ENCODE data around the gene AQP12B.

AQP12B gene

DNA sequence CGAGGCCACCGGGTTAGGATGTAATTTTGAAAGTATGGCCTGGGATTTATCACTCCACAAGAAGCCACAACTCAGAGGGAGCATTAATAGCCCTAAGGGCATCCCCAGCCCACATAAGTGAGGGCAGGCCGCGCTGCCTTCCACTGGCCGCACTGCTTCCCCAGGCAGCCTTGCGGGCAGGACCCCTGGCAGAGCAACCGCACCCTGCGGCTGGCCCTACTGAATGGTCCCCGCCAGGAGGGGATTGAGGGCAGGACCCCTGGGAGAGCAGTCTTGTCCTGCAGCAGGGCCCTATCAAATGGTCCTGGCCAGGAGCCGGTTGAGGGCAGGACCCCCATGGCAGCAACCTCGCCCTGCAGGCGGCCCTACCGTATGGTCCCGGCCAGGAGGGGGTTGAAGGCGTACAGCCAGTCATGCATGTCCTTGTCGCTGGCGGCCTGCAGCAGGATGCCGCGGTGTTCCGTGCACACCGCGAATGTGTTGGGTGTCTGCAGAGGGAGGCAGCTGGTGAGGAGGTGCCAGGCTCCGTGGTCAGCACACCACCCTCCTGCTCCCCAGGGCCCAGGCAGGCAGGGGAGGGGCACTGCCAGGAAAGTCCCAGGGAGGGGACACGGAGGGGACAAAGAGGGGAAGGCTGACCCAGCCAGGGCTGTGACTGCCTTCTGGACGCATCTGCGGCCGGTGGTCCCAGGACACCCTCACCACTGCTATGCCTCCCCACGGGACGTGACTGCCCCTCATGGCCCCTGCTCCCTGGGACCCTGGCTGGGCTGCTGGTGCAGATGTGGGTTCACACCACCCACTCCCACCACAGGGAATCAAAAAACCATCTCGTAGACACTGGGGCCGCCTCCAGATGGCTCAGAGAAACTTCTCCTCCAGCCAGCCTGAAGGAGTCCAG, 35.2 kb upstream of the AQP12B start:
- DNase-seq (ENCODE audit: low spot score) = no peak

DNA sequence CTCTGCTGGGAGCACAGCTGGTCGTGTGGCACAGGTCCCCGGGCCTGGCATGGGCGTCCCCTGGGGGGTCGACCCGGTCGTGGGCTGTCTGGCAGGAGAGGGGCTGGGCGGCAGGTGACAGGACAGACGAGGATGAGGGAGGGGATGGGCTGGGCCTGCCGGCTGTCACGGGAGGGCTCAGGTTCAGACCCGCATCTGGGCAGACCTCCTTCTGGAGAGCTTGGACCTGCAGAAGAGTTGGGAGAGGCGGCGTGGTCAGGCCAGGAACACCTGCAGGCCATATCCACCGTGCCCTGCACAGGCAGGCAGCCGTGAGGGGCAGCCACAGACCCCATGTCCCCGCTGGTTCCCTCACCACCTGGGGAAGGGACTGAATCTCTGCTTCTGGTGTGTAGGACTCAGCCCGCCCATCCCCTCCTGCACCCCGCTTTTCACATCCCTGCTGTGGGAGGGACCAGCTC, 34.5 kb upstream of the AQP12B start:
- no peak for DNase-seq (ENCODE audit: low spot score)

DNA sequence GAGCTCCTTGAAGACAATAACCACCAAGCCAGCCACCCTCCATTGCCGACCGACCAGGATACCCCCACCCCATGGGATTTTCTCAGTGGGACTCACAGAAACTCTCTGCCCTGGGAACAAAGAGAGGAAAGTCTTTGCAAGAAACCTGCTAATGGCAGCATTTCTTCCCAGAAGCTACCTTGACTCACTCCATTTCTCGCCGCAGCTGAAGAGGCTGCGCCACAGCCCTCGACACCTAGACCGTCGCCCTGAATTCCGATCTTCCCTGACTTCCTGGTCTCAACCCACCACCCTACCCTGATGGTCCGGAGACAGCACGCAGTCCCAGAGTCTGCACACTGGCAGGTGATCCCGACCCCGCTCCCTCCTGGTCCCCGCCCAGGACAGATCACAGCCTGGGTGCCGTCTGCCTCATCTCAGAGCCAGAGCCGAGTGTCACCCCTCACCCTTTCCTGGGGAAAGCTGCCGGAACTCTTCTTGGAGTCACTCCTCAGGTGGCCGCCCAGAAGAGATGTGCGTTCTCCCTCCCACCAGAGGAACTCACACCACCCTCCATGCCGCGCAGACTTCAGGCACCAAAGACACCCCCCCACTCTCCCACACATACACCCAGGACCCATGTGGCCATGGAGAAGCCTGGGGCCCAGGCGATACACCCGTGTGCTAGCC, 33.6 kb upstream of the AQP12B start:
- no peak for DNase-seq (ENCODE audit: low spot score)

DNA sequence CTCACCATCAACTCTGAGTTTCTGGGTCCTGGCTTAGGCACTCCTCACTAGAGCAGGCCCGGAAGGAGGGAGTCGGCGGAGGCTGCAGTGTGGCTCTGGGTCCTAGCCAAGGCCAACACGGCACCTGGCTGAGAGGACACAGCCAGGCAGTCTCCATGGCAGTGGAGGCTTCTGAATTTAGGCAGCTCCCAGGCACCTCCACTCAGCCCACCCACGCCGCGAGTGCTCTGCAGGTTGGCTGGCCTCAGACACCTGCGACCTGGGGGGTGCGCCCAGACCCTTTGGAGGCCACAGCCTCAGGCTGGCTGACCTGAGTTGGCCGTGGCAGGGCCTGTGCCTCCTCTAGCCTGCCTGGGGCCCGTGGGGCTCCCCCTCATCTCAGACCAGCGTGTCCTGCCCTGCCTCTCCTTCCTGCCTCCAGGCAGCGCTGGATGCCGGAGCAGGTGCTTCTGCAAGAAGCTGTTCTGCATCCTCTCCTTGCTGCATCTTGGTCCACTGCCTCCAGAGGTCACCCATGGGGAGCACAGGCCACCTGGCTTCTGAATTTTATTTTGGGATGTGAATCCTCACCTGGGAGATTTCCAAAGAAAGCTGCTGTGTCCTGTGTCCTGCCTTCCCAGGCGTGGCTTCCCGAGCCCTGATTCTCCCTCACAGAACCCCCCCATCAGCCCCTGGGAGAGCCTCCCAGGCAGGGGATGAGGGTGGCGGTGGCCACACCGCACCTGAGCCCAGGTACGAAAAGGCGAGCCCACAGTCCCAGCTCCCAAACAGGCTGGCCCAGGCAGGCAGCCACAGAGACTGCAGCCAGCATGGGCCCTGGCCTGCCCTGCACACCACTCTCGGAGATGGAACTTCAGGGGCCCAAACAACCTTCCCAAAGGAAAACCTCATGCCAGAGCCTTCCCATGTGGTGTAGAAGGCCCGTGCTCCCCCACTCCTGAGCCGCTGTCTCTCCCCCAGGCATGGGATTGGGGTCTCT, 32.4 kb upstream of the AQP12B start:
- DNase-seq (ENCODE audit: low spot score) = no peak

DNA sequence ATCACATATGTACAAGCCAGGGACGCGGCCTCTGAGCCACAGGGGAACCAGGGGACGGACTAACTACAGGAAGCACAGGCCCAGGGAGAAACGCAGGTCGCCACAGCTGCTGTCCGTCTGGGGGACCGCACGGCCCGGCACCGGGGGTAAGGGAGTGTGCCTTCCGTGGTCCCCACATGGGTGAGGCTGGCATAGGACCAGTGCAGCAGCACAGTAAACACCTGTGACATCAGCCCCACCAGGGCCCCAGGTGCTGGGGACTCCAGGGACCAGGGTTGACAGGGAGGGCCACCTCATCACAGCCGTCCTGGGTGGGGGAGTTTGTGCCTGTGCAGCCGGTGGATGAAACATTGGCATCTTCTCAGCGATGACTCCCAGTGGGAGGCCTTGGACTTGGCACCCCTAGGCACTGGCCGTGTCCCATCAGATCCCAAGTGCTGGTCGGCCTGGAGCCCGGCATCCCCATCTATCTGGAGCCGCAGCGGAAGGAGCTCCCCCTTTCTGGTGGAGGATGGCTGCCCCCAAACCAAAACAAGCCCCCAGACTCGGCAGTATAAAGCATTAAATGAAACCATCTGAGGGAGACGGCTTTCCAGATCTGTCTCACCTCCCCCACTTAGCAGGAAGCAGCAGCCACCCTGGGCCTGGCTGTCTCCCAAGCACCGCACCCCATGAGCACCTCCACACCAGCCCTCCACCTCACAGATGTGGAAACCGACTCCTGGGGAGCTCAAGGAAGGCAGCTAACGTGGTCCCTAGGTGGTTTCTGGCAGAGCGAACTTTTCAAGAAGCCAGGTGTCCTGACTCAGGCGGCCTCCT, 31.5 kb upstream of the AQP12B start:
- no peak for DNase-seq (ENCODE audit: low spot score)

DNA sequence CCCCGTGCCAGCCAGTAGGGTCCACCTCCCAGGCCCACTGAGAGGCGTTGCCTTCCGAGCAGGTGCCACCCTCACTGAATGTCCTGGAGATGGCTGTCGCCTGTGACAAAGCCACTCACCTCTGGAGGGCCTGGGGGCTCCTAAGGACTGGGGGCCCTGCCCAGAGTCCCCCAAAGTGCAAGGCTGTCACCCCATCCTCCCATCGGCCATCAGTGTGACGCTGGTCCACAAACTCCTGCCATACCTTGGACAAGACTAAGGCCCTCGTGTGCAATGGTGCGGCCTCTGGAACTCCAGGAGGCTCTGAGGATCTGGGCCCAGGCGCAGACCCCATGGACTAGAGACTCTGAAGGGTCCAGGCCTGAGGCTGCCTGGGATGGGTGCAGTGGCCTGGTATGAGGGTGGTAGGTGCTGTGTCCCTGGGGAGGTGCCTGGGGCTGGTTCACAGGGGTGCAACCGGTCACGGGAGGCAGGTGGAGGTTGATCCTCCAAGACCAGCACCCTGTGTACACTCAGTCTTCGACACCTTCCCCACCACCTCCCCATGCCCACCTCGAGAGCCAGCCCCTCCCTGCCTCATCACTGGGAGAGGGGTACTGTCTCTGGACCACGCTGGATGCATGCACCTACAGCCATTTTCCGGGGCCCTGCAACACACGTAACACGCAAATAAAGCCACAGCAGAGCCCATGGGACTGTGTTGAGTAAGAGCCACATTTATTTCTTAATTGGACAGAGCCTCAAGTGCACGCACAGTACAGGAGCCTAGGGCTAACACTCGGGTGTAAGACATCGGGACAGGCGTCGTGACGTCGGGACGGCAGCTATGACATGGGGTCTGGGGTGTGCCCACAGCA, 30.6 kb upstream of the AQP12B start:
- no peak for DNase-seq (ENCODE audit: low spot score)

DNA sequence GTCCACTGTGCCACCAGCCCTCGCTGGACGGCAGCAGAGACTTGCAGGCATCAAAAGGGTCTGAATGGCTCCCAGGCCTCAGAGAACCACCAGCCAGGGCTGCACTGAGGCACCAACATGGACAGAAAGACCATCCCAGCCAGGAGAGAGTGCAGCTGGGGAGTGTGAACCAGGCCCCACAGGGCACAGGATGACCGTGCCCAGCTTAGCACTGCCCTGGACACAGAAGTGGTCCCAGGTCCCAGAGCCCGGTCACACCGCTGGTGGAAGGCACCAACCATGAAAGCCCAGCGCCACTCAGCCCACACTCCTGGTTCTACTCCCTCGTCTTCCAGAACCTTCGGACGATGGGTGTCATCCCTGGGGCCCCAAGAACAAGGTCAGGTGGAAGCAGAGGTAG, 29.4 kb upstream of the AQP12B start:
- DNase-seq (ENCODE audit: low spot score) = no peak

DNA sequence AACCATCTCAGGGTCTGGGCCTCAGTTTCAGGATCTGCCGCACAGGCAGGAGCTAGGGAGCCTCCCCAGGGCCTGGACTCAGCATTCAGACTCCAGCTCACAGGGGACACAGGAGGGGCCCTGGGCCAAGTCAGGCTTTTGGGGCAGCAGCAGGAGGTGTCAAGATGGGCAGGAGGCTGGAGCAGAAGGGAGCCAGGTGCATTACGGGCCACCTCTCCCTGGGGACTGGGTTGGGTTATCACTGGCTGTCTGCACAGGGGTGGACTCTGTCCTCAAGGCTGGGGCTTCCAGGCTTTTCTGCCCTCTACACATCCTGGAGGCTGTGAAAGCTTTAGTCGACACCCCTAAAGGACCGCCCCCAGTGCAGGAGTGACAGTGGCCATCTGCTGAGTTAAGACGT, 29.0 kb upstream of the AQP12B start:
- no peak for DNase-seq (ENCODE audit: low spot score)

DNA sequence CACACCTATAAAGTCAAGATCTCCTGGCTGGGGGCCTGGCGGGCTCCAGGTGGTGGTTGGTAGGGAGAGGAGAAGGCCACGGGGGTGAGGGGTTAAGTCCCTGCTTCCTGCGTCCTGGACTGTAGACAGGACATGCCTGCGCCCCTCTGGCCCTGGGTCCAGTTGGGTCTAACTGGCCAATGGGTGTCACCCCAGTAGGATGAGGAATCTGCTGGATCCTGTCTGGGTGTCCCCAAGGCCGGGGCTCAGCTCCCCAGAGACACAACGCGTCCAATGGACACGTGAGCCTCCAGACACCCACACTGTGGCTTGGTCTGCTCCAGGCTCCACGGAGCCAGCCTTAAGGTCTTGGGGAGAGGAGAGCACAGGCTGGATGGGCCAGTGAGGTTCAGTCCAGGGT, 28.6 kb upstream of the AQP12B start:
- DNase-seq (ENCODE audit: low spot score) = no peak

DNA sequence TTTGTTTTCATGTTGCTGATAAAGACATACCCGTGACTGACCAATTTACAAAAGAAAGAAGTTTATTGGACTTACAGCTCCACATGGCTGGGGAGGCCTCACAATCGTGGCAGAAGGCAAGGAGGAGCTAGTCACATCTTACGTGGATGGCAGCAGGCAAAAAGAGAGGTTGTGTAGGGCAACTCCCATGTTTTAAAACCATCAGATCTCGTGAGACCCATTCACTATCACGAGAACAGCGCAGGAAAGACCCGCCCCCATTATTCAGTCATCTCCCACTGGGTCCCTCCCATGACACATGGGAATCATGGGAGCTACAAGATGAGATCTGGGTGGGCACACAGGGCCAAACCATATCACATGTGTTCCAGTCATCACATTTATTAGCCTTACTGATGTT, 25.8 kb upstream of the AQP12B start:
- DNase-seq (ENCODE audit: low spot score) = no peak

DNA sequence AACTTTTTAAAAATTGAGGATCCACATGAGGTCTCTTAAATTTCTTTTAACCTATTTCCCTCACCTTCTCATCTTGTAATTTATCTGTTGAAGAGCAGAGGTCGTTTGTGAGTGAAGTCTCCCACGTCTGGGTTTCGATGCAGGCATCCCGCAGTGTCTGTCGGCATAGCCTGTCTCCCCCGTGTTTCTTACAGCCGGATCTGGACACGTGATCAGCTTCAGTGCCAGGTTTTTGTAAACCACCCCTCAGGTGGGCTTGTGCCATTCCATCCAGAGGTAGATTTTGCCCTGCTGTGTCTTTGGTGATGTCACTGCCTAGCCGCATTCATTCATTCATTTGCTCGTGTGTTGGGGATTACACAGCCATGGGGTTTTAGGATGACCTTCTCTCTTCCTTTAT, 25.1 kb upstream of the AQP12B start:
- no peak for DNase-seq (ENCODE audit: low spot score)

DNA sequence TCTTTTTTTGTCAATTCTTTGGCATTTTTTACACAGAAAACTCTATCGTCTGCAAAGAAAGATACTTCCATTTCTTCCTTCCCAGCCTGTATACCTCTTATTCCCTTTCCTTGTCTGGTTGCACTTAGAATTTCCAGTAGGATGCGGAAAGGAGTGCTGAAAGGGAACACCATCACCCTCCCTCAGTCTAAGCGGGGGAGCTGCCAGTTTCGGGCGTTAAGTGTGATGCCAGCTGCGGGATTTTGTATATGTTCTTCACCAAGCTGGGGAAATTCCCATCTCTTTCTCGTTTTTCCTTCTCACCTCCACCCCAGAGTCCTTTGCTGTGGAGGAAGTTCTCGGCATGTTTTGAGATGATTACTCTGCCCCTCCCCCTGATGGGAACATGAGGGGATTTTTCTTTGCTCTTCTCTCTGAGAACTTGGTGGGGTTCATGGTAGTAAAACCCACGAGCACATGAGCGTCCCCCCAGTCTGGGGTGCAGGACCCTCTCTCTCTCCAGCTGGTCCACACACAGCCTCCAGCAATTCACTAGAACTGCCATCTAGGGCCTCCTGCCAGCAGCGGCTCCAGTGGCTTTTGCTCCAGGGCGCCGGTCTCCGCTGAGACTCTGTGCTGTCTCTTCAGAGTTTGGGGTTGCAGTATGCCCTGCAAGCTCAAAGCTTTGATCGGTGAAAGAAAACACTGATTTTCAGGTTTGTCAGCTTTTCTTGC, 24.5 kb upstream of the AQP12B start:
- DNase-seq (ENCODE audit: low spot score) = no peak

DNA sequence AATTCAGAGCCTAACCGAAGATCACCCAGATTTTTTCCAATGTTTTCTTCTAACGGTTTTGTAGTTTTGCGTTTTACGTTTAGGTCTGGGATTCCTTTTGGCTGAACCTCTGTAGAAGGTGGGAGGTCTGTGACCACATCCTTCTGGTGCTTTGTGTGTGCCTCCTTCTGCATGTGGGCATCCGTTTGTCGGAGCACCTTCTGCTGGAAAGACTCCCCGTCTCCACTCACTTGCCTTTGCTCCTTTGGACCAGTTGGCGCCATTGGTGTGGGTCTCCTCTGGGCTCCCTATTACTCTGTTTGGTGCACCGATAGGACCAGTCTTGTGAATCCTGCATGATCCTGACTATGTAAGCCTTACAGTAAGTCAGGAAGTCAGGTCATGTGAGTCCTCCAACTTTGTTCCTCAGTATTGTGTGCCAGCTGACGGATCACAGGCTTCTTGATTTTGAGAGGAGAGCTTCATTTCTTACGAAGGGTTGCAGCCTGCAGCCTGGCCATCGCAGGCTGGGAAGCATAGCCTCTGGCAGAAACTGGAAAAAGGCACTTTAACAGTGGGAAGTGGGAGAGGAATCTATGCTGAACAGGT, 22.6 kb upstream of the AQP12B start:
- DNase-seq (ENCODE audit: low spot score) = no peak

DNA sequence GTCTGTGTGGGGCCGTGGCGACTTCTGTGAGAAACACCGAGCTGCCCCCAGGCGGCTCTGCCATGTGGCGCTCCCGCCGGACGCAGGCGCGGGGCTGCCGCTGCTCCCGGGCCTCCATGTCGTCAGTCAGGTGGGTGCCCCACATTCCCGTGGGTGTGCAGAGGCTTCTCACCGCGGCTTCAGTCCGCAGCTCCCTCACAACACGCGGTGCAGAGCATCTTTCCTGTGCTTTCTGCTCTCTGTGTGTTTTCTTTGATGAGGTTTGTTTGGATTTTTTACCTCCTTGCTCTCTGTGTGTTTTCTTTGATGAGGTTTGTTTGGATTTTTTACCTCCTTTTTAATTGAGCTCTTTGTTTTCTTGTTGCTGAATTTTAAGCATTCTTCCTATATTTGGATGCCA, 22.0 kb upstream of the AQP12B start:
- no peak for DNase-seq (ENCODE audit: low spot score)

DNA sequence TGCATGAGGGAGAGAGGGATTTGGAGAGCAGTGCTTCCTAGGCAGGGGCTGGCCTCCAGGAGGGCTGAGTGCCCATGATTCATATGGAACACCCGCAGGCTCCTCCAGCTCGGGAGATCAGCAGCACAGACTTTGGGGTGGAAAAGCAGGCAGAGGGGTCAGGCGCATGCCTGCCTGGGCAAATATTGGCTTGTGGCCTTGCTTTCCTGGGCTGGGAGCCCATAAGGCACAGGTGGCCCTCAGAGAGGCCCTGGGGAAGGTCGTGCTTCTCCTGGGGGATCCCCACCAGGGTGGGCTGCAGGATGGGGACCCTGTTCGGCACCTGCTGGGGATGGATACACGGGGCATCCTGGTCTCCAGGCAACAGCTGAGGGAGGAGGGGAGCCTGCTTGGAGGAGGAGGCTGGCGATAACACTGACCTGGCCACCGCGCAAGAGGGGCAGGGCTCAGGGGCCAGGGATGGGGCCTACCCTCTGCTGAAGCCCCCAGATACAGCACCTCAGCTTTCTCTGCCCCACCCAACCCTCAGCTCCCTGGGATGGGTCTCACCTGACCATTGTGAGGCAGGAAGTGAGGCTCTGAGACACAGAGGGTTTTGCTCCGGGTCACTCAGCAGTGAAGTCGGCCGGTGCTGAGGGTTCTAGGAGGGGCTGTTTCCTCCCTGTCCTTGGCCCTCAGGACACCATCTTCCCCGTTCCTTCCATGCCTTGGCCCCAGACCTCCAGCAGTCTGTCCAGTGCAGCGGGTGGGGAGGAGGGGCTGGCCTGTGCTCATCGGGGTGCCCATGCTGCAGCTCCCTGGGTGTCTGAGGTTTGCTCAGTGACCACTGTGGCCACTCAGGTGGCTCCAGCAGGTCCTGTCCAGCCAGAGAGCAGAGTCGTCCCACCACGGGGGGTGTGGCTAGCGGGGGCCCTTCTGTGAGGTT, 21.0 kb upstream of the AQP12B start:
- DNase-seq (ENCODE audit: low spot score) = no peak

DNA sequence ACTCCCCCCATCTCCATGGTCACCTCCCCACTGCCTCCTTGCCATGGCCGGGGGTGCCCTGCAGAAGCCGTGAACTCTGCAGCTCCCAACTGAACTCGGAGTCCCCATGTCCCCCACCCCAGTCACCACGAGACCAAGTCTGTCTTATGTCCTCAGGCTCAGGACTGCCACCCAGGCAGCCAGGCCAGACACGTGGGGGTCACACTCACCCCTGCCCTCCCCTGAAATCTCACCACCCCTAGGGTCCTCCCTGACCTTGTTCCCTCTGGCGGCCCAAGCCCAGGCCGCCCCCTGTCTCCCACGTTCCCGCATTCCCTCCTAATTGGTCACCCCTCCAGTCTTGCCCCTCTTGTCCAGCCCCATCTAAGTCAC, 19.9 kb upstream of the AQP12B start:
- DNase-seq (ENCODE audit: low spot score) = no peak

DNA sequence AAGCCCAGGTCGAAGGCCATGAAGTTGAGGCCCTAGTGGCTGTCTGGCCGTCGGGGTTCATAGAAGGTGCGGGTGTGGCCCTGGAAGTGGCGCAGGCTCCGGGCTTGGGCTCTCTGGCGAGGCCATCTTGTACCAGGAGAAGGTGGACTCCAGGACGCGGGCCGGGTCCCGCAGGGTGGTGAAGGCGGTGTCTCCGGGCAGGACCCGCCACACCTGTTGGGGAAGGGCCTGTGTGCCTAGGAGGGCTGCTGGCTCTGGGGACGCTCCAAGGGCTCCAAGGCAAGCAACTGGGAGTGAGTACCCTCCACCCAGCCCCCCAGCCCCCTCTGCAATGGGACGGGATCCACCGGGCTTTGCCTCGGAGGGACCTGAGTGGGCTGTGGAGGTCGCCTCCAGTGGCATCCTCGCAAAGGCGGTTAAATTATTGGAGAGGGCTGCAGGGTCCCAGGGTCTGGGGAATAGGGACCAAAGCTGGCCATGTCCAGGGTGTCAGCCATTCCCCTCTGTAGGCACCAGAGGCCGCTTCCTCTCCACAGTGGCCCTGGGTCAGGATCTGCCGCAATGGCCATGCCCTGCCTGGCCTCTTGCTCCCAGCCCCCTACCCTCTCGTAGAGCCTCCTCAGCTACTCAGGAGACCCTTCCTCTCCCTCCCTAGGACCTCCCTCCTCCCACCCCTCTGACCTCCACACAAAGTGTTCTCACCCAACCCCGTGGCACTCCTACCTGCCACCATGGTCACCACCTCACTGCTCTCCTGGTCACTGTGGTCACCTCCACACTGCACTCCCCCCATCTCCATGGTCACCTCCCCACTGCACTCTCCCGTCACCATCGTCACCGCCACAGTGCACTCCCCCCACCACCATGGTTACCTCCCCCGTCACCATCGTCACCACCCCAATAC, 19.3 kb upstream of the AQP12B start:
- no peak for DNase-seq (ENCODE audit: low spot score)

Data from germinal center (tissue), 1 donor.